ENCODE results near the gene FOXP1. TPM values are rescaled to one million over a fixed set of nuclear protein-coding genes. Genes with fewer than 3 reads are reported as not detected.

FOXP1 gene
- polyA plus RNA-seq, 4 donors = 16.0 to 45.3 (median 39.0) TPM

- DNase-seq (ENCODE audit: low read depth in 4 of 4, low spot score in 3 of 4) = no peak
Observed at GRCh38 chr3:71061581-71061980, 521.9 kb downstream of the FOXP1 start.

- no peak for DNase-seq (ENCODE audit: low read depth in 4 of 4, low spot score in 3 of 4)
Observed at GRCh38 chr3:71061037-71061436, 522.5 kb downstream of the FOXP1 start.

- no peak for DNase-seq (ENCODE audit: low read depth in 4 of 4, low spot score in 3 of 4)
Observed at GRCh38 chr3:71060536-71060935, 523.0 kb downstream of the FOXP1 start.

GRCh38 chr3:71057526-71057894, 526.0 kb downstream of the FOXP1 start:
- no peak for DNase-seq (ENCODE audit: low read depth in 4 of 4, low spot score in 3 of 4)

- no peak for DNase-seq (ENCODE audit: low read depth in 4 of 4, low spot score in 3 of 4)
Observed at GRCh38 chr3:71056327-71056726, 527.2 kb downstream of the FOXP1 start.

- no peak for DNase-seq (ENCODE audit: low read depth in 4 of 4, low spot score in 3 of 4)
Observed at GRCh38 chr3:71055257-71056001, 528.1 kb downstream of the FOXP1 start.

- no peak for DNase-seq (ENCODE audit: low read depth in 4 of 4, low spot score in 3 of 4)
Observed at GRCh38 chr3:71054312-71054711, 529.2 kb downstream of the FOXP1 start.

GRCh38 chr3:71053495-71053894, 530.0 kb downstream of the FOXP1 start:
- DNase-seq (ENCODE audit: low read depth in 4 of 4, low spot score in 3 of 4) = no peak

- DNase-seq (ENCODE audit: low read depth in 4 of 4, low spot score in 3 of 4) = no peak
Observed at GRCh38 chr3:71052716-71053115, 530.8 kb downstream of the FOXP1 start.

- DNase-seq (ENCODE audit: low read depth in 4 of 4, low spot score in 3 of 4) = no peak
Observed at GRCh38 chr3:71051893-71052687, 531.4 kb downstream of the FOXP1 start.

GRCh38 chr3:71051259-71051595, 532.3 kb downstream of the FOXP1 start:
- no peak for DNase-seq (ENCODE audit: low read depth in 4 of 4, low spot score in 3 of 4)

- DNase-seq (ENCODE audit: low read depth in 4 of 4, low spot score in 3 of 4) = no peak
Observed at GRCh38 chr3:71050538-71051258, 532.8 kb downstream of the FOXP1 start.

- DNase-seq (ENCODE audit: low read depth in 4 of 4, low spot score in 3 of 4) = no peak
Observed at GRCh38 chr3:71050166-71050537, 533.4 kb downstream of the FOXP1 start.

- no peak for DNase-seq (ENCODE audit: low read depth in 4 of 4, low spot score in 3 of 4)
Observed at GRCh38 chr3:71048948-71049347, 534.6 kb downstream of the FOXP1 start.

GRCh38 chr3:71047616-71048531, 535.7 kb downstream of the FOXP1 start:
- no peak for DNase-seq (ENCODE audit: low read depth in 4 of 4, low spot score in 3 of 4)

GRCh38 chr3:71046791-71047190, 536.7 kb downstream of the FOXP1 start:
- no peak for DNase-seq (ENCODE audit: low read depth in 4 of 4, low spot score in 3 of 4)

- no peak for DNase-seq (ENCODE audit: low read depth in 4 of 4, low spot score in 3 of 4)
Observed at GRCh38 chr3:71045917-71046282, 537.6 kb downstream of the FOXP1 start.

GRCh38 chr3:71045212-71045916, 538.2 kb downstream of the FOXP1 start:
- DNase-seq (ENCODE audit: low read depth in 4 of 4, low spot score in 3 of 4) = no peak

GRCh38 chr3:71042759-71043158, 540.8 kb downstream of the FOXP1 start:
- no peak for DNase-seq (ENCODE audit: low read depth in 4 of 4, low spot score in 3 of 4)

- no peak for DNase-seq (ENCODE audit: low read depth in 4 of 4, low spot score in 3 of 4)
Observed at GRCh38 chr3:71041371-71041770, 542.2 kb downstream of the FOXP1 start.

Measured in left renal pelvis (tissue), 4 donors.